HTR-8/SVneo (cell line): Measurements from ENCODE around the gene RBM15.

Experiments used
- DNase-seq: peaks from one replicate; pipeline ENCODE4 v3.0.0; 2011; ENCODE audit warnings: low spot score, mixed read lengths; ENCODE audit not compliant: insufficient read length
- FAIRE-seq: peaks from 2 replicates; lab custom pipeline; 2011; peaks lifted over from hg19 to GRCh38; lab: Jason Lieb, UNC

The RBM15 gene

DNA sequence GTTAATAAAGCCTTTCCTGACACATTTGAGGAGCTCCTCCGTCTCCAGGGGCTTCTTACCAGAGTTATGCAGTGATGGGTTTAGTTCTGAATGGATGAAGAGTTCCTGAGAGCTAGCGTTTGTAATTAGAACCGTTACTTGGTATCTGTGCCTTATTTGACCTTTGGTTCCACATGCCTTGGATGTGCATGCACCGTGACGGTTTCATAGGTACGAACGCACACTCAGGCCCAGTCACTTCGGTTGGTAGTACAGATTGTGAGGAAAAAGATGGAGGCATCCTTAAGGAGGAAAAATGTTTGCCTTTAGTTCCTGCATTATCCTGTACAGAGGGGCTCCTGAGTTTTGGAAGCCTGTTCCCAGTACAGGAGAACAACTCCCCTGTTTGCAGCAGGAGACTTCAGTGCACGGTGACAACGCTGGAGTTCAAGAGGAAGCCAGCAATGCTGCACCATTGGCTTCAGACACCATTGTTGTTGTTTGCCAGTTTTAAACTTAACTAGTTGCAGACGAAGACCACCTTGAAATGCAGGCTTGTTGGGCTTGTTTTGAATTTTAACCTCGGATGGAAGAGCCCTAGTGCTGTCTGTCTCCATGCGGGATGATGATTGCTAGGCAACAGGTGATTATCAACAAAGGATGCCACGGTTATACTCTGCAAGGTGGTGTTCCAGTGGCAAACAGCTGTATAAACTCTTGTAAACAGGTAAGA is 8.2 kb downstream of the RBM15 start:
- DNase-seq: no peak
- no peak for FAIRE-seq

DNA sequence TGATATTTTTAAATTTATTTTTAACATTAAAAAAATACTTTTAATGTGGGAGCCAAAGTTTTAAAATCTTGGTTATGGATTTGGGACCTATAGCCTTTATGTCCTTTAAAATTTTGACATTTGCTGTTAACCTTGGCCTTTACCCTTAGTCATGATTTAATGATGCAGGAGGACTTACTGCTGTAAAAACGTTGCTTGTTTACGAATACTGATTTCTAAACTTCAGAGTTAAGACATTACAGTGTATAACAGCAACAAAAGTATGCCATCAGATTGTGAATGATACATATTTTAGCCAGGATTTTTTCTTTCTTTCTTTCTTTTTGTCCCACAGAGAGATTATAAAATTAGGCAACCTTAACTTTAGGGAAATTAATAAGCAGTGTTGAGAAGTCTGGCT is 8.9 kb downstream of the RBM15 start:
- DNase-seq: no peak
- no peak for FAIRE-seq

- FAIRE-seq (no peak), DNase-seq (no peak)
Measured at GRCh38 chr1:110348771-110349170, 9.6 kb downstream of the RBM15 start.

DNA sequence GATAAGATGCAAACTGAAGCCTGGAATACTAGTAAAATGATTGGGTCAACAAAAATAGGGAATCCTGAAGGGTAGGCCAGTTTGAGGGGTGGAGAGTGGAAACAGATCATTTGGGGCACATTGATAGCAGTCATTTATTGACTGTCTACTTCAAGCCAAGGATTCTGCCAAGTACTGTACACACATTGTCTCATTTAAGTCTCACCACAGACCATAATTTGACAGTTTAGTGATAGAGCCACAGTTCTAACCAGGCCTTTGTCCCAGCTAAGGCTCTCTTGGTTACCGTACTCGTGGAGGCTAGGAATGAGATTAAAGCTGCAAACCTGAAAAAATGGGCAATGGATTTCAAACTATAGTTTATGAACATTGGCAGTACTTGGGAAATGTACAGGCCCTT is 11.2 kb downstream of the RBM15 start:
- DNase-seq (no peak), FAIRE-seq (no peak)

GRCh38 chr1:110355321-110355720 is 16.1 kb downstream of the RBM15 start:
- DNase-seq (no peak), FAIRE-seq (no peak)

DNA sequence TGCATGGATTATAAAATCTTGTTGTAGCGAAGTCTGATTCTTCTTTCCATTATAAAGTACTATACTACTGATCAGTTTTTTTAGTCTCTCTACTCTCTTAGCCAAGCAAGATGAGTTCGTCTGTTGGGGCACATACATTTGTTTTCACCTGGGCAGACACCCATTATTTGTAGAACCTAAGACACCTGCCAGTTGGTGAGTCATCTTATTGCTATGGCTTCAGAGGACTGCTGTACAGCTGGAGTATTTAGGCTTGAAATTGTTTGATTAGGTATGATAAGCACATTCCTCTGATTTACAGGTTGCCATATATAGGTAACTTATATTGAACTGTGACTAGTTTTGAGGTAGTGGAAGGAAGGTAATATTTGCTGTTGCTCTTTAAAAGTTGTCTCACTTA is 17.2 kb downstream of the RBM15 start:
- FAIRE-seq (no peak), DNase-seq (no peak)

DNA sequence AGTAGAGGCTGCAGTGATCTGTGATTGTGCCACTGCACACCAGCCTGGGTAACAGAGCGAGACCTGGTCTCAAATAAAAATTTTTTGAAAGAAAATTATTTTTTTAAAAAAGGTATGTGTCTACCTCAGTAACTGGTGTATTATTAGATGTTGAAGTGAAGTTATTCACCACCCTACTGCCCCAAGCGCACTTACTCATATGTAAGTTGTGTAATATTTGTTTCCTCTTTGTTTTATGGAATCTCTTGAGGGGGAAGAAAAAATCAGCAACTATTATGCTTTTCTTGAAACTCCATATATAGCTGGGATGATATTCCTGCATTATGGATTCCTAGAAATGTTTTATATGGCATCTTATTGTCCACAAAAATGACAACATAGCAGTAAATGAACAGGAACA is 21.3 kb downstream of the RBM15 start:
- DNase-seq (no peak), FAIRE-seq (no peak)

- FAIRE-seq: no peak
- DNase-seq: no peak
Measured at GRCh38 chr1:110361856-110362255, 22.7 kb downstream of the RBM15 start.

DNA sequence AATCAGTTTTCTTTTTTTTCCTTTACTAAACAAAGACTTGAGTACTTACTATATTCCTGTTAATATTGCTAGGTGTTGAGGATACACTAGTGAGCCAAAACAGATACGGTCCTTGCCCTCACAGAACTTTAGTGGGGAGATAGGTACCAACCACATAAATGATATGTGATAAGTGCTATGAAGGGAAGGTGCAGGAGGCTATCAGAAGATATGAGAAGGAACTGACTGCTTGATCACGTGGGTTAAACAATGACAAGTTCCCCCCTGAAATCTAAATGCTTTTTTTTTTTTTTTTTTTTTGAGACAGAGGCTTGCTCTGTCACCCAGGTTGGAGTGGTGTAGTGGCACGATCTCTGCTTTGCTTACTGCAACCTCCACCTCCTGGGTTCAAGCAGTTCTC is 25.0 kb downstream of the RBM15 start:
- FAIRE-seq: no peak

DNA sequence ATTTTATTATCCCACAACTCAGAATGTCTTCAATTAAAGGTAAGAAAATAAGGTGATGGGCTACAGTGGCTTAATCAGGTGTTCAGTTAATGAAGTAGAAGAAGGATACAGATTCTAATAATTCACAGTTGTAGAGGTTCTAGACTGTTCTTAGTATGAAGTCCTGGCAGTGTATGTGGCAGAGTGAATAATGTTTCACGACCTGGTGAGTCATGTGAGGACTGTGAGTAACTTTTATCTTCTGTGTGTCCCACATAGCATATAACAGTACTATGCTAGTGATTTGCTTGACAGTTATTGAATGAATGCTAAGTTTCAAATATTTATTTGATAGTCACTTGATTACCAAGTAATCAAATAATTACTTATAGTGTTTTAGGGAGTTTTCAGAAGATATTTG is 31.6 kb downstream of the RBM15 start:
- no peak for FAIRE-seq
- no peak for DNase-seq

More for the DNA sequence above, 25.0 kb downstream of the RBM15 start:
- DNase-seq: no peak

DNA sequence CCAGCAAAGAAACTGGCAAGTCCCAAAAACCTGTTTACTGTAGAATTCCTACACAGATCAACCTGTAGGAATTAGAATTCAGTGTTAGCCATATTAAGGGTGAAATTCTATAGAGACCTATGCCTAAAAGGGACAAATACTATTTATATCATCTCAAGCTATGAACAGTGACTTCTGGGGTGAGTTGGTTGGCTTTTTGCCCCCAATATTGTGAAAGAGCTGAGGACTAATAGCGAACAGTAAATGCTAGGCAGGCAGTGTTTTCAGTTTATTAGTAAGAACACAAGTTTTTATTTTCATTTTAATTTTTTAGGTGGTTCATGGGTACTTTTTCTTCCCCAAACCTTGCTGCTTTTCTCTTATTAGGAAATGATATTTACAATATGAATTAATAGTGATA is 36.3 kb downstream of the RBM15 start:
- no peak for FAIRE-seq
- DNase-seq: no peak

DNA sequence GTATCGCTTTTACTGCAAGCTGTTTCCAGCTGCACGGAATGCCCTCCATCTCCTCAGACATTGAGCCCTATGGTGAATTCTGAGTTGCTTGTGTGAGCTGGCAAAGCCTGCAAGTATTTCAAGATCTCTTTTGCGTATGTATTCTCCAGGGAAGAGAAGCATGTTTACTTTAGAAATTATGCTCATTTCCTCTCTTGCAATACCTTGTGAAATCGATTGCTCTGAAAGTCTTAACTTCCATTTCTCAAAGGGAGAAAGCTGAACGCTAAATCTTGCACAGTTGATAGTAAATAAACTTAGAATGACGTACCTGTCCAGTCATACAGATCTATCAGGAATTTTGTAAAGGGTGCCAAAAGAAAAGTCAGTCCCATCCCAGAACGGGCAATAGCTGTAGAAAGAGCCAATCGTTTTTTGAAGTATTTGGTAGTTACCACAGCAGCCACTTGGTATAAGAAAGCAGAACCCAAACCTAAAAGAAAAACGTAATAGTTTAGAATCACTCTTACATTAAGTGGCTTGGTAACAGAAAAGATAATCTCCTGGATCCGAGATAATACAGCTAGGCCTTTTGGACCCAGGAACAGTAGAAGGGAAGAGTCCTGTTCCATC is 41.6 kb downstream of the RBM15 start:
- DNase-seq (no peak), FAIRE-seq (no peak)

DNA sequence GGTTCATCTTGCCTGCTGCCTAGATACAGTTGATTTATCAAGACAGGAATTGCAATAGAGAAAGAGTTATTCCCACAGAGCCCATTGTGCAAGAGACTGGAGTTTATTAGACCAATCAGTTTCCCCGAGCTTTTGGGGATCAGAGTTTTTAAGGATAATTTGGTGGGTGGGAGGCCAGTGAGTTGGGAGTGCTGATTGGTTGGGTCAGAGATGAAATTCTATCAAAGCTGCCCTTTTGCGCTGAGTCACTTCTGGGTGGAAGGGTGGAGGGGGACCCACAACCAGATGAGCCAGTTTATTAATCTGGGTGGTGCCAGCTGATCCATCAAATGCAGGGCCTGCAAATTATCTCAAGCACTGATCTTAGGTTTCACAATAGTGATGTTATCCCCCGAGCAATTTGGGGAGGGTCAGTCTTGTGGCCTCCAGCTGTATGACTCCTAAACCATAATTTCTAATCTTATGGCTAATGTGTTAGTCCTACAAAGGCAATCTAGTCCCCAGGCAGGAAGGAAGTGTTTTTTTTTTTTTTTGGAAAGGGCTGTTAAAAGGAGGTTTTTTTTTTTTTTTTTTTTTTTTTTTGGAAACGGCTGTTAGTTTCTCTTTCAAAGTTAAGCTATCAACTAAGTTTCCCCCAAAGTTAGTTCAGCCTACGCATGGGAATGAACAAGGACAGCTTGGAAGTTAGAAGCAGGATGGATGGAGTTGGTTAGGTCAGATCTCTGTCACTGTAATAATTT is 44.2 kb downstream of the RBM15 start:
- FAIRE-seq: no peak
- DNase-seq: no peak

GRCh38 chr1:110384581-110385321 is 45.6 kb downstream of the RBM15 start:
- FAIRE-seq (no peak), DNase-seq (no peak)

DNA sequence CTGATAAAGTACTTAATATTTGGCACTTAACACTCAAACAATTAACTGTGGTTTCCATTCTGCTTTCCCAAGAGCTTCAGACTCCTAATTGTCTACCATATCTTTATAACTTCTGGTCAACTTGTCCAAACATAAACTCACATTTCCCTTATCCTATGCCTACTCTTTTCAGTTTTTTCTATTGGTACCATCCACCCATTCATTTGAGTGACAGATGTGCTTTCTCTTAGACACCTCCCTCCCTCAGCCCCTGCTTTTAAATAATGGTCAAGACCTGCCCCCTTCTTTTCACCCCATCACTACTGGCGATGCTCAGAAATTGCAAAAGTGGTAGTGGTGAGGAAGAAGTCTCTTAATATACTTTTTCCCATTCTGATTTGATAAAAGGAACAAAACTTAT is 46.2 kb downstream of the RBM15 start:
- DNase-seq (no peak), FAIRE-seq (no peak)

GRCh38 chr1:110387048-110387754 is 48.0 kb downstream of the RBM15 start:
- FAIRE-seq (no peak), DNase-seq (no peak)

DNA sequence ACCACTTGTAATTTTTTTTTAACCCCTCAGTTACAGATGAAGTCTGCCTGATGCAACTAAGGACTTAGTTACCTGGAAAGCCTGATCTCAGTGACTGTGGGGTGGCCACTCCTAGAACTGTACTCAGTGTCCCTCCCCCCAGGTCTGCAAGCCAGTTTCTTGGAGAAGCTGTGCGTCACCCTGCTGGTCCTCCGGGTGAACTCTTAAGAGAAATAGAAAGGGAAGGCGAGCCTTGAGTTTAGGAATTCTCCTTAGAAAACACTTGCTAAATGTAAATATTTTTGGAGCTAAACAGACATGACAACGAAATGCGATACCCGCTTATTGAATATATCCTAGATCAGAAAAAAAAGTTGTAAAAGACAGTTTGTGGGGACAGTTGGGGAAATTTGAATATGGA is 50.9 kb downstream of the RBM15 start:
- DNase-seq: no peak
- FAIRE-seq: no peak

DNA sequence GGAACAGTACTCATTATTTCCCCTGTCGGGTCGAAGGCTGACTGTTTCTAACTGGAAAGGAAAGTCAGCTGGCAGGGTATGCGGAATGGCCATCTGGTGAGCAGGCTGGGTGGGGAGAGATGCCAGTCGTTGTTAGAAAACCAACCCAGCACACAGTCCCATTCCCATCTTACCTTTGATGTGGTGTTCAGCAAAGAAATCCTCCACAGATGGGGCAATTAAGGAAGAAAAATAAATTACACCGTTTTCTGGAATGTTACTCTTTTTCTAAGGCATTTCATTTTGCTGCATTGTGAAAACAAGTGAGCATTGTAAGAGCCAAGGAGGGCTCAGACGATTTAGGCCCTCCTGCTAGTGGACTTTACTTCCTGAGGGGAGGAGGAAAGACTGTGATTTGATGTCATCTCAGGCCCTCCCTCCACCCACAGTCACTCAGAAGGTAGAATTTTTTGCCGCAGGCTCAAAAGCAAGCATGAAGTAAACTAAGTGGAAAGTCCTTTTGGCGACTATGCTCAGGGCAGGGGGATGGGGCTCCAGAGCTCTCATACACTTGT is 51.6 kb downstream of the RBM15 start, which contains the start of gene SLC16A4:
SLC16A4 (minus strand) TSS at position 335 of the 554 bp plus-strand sequence. CDS start 1,703 bp downstream, outside the sequence.
- DNase-seq (no peak), FAIRE-seq (no peak)

DNA sequence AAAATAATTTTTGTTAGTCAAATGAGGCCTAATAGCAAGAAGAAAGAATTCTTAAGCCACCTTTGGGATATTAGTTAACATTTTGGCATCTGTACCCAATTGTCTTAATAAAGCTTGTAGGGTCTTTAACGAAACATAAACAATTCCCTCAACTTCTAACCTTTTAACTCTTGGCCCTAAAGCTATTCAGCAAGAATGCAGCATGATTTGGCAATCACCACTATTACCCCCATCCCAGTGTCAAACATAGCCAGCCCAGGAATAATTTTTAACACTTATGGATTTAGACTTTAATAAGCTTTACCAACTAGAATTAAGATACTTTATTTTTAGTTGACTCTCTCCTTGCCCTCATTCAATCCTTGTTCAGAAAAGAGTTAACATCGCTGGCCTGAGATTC is 54.1 kb downstream of the RBM15 start:
- FAIRE-seq (no peak), DNase-seq (no peak)
